Measurements from ENCODE around the gene TCOF1.

TCOF1 gene

DNA sequence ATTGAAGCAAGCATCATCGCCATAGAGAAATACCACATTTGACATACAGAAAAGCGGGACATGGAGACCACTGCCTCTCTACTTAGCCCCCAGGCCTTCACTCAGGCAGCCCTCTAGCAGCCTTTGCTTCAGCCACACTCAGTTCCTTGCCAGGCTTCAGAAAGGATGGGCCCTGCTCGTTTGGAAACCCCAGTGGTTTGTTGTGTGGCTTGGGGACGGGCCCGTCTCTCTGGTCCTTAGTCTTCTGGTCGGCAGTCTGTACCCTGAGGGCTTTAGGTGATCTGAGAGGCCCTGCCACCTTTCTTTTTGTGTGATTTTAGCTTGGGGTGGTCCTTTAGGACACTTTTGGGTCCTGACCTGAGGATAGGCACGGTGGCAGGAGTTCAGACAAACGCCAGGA is 33.7 kb upstream of the TCOF1 start:
- 0 out of 2 replicates have a peak, but pooled peaks cover 1% of the 10 kb centered on the region for H3K4me1 ChIP-seq (ENCODE audit: control insufficient read depth, insufficient read depth, low read length)
- H3K27me3 ChIP-seq (ENCODE audit: control insufficient read depth, insufficient read depth, low read length): no peaks in the 10 kb centered on the region
- H3K9me3 ChIP-seq (ENCODE audit: control insufficient read depth, insufficient read depth, low read length): no peaks in the 10 kb centered on the region
- no peak overlapping the region for H3K4me3 ChIP-seq (ENCODE audit: low read length)
- DNase-seq (ENCODE audit: low read depth, low spot score): no peak
- WGBS (ENCODE audit: insufficient coverage, insufficient read length): no CpG with 5 or more reads among the region's 8 CpGs
- H3K27ac ChIP-seq (ENCODE audit: low read length): no peak overlapping the region
- no peaks in the 10 kb centered on the region for H3K36me3 ChIP-seq (ENCODE audit: control insufficient read depth, insufficient read depth, low read length)

DNA sequence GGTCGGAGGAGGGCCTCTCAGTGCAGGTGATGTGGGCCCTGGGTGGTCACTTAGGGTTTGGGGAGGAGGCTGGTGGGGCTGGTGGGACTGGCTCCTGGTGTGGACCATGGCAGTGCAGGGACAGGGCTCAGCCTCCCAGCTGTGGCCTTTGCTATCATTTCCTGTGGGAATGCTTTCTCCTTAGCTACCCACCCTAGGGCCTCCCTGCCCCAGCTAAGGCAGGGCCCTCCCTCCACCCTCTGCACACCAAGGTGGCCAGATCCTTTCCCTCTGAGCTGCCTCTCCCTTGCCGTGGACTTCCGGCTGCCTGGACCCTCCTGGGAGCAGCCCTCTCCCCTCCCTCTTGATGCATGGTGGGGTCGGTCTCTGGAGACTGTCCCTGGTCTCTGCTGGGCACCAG is 32.1 kb upstream of the TCOF1 start:
- Histone ChIP-seq H3K4me3 (ENCODE audit: low read length) (no peak overlapping the region), H3K9me3 (ENCODE audit: control insufficient read depth, insufficient read depth, low read length) (no peaks in the 10 kb centered on the region), H3K27me3 (ENCODE audit: control insufficient read depth, insufficient read depth, low read length) (no peaks in the 10 kb centered on the region), H3K36me3 (ENCODE audit: control insufficient read depth, insufficient read depth, low read length) (no peaks in the 10 kb centered on the region), H3K27ac (ENCODE audit: low read length) (no peak overlapping the region), H3K4me1 (ENCODE audit: control insufficient read depth, insufficient read depth, low read length) (no peaks in the 10 kb centered on the region)
- DNase-seq (ENCODE audit: low read depth, low spot score): no peak
- no CpG with 5 or more reads among the region's 4 CpGs for WGBS (ENCODE audit: insufficient coverage, insufficient read length)

DNA sequence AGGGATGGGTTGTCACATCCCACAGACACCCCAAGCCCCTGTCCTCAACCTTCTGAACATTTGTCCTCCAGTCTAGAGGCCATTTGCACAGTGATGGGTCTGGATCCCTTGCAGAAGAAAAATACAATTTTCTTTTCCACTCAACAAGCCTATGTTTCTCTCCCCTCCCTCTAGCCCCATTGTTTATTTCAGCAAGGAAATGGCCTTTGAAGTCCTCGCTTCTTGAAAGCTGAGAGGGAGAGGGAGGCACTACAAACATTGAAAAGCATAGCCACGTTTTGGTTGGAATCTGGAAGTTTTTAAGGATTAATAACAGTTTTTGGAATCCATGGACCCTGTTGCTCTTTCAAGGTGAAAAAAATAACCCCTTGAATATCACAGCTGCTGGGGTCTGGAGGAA is 30.8 kb upstream of the TCOF1 start:
- WGBS (ENCODE audit: insufficient coverage, insufficient read length): no CpG with 5 or more reads among the region's 2 CpGs
- H3K27me3 ChIP-seq (ENCODE audit: control insufficient read depth, insufficient read depth, low read length): no peaks in the 10 kb centered on the region
- H3K27ac ChIP-seq (ENCODE audit: low read length): no peak overlapping the region
- H3K9me3 ChIP-seq (ENCODE audit: control insufficient read depth, insufficient read depth, low read length): no peaks in the 10 kb centered on the region
- H3K36me3 ChIP-seq (ENCODE audit: control insufficient read depth, insufficient read depth, low read length): no peaks in the 10 kb centered on the region
- H3K4me3 ChIP-seq (ENCODE audit: low read length): no peak overlapping the region
- no peak for DNase-seq (ENCODE audit: low read depth, low spot score)
- no peaks in the 10 kb centered on the region for H3K4me1 ChIP-seq (ENCODE audit: control insufficient read depth, insufficient read depth, low read length)

DNA sequence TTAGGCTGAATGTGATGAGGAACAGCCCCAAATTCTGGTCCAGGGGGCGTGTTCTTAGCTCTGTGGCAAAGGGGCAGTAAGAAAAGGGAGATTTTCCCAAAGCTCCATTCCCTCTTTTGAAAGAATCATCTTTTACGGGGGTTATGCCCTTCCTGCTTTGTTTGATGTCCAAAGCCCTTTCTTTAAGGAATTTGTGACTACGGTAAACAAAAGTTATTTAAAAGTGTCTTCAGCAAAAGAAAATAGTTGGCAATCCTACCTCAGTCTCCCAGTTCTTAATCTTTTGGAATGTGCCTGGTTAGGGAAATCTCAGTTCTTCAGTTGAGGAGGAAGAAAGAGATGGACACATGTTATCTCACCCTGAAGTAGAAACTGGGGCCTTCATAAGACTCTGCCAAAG is 30.4 kb upstream of the TCOF1 start:
- H3K9me3 ChIP-seq (ENCODE audit: control insufficient read depth, insufficient read depth, low read length): no peaks in the 10 kb centered on the region
- no peak for DNase-seq (ENCODE audit: low read depth, low spot score)

DNA sequence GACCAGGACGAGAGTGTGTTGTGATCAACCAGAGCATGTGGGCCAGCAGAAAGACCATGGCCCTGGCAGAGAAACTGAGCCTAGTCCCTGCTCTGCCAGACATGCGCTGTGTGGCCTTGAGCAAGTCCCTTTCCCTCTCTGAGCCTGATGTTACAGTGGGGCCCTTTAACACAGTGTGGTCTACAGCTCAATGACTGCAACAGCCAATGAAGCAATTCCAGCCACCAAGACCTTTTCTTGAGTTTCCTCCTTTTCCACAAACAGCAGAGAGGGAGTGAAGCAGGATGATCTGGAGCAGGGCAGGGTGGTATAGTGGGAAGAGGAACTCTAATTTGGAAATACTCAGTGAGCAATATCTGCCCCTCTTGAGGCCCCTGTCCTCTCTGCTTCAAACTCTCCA is 29.0 kb upstream of the TCOF1 start:
- no peaks in the 10 kb centered on the region for H3K9me3 ChIP-seq (ENCODE audit: control insufficient read depth, insufficient read depth, low read length)
- no peak overlapping the region for H3K27ac ChIP-seq (ENCODE audit: low read length)
- no peaks in the 10 kb centered on the region for H3K4me1 ChIP-seq (ENCODE audit: control insufficient read depth, insufficient read depth, low read length)
- no peaks in the 10 kb centered on the region for H3K27me3 ChIP-seq (ENCODE audit: control insufficient read depth, insufficient read depth, low read length)
- no peaks in the 10 kb centered on the region for H3K36me3 ChIP-seq (ENCODE audit: control insufficient read depth, insufficient read depth, low read length)
- H3K4me3 ChIP-seq (ENCODE audit: low read length): no peak overlapping the region
- no CpG with 5 or more reads among the region's 2 CpGs for WGBS (ENCODE audit: insufficient coverage, insufficient read length)
- DNase-seq (ENCODE audit: low read depth, low spot score): no peak

More for the DNA sequence above, 30.4 kb upstream of the TCOF1 start:
- no peak overlapping the region for H3K27ac ChIP-seq (ENCODE audit: low read length)
- no peak overlapping the region for H3K4me3 ChIP-seq (ENCODE audit: low read length)
- no CpG with 5 or more reads among the region's 3 CpGs for WGBS (ENCODE audit: insufficient coverage, insufficient read length)
- H3K27me3 ChIP-seq (ENCODE audit: control insufficient read depth, insufficient read depth, low read length): no peaks in the 10 kb centered on the region
- no peaks in the 10 kb centered on the region for H3K36me3 ChIP-seq (ENCODE audit: control insufficient read depth, insufficient read depth, low read length)
- no peaks in the 10 kb centered on the region for H3K4me1 ChIP-seq (ENCODE audit: control insufficient read depth, insufficient read depth, low read length)

DNA sequence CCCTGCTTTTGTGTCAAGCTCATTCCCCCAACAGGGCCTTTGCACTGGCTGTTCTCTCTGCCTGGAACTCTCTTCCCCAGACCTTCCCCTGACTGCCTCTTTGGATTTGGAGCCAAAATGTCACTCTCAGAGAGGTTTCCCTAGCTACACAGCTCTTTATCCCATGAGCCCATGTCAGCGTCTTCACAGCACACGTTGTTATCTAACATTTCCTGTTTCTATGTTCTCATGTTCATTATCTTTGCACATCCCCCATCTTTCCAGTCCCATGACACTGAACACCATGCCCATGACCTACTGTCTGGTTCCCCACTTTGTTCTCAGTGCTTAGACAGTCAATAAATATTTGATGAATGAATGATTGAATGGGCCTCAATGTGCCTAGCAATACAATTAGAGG is 28.5 kb upstream of the TCOF1 start:
- WGBS (ENCODE audit: insufficient coverage, insufficient read length): no CpG with 5 or more reads among the region's 2 CpGs
- H3K4me3 ChIP-seq (ENCODE audit: low read length): no peak overlapping the region
- H3K9me3 ChIP-seq (ENCODE audit: control insufficient read depth, insufficient read depth, low read length): no peaks in the 10 kb centered on the region
- no peaks in the 10 kb centered on the region for H3K4me1 ChIP-seq (ENCODE audit: control insufficient read depth, insufficient read depth, low read length)
- no peak overlapping the region for H3K27ac ChIP-seq (ENCODE audit: low read length)
- H3K36me3 ChIP-seq (ENCODE audit: control insufficient read depth, insufficient read depth, low read length): no peaks in the 10 kb centered on the region
- no peaks in the 10 kb centered on the region for H3K27me3 ChIP-seq (ENCODE audit: control insufficient read depth, insufficient read depth, low read length)
- no peak for DNase-seq (ENCODE audit: low read depth, low spot score)

DNA sequence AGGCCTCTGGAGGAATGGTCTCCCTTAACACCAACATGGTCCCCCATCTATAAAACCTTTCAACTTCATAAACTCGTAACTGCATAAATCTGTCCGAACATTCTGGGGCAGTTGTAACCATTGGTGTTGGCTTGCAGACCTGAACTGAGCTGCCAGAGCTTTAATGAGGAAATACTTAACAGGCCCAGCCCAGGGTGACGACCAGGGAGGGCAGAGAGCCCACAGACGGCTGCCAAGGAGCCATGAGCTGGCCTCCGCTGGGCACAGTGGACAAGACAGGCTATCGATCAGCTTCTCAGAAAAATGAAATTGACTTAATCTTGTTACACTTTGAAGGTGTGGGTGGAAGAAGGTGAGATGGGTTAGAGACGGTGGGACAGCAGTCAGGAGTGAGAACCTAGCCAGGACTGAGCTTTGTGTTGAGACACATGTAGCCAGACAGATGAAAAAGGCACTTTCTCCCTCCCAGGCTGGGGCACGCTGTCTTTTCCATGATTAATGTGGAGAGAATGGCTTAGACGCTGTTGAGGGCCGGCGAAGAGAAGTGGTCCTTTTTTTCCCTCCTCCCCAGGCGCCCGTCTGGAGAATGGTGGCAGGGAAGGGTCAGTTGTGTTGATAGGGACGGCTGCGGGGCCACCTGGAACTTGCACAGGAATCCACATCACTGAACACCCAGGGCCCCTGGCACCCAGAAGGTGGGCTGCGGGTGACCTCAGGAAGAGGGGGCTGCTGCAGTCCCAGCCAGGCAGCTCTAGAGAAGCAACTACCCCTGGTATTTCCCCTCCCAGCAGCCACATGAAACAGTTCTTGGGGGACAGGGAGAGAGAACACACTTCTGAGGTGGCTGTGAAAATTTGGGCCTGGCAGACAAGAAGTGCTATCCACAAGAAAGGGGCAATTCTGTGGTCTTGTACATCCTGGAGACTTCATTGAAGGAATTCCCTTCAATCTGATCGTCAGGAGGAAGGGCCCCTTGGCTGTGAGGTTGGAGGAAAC is 27.3 kb upstream of the TCOF1 start:
- no peaks in the 10 kb centered on the region for H3K9me3 ChIP-seq (ENCODE audit: control insufficient read depth, insufficient read depth, low read length)
- no peaks in the 10 kb centered on the region for H3K4me1 ChIP-seq (ENCODE audit: control insufficient read depth, insufficient read depth, low read length)
- H3K36me3 ChIP-seq (ENCODE audit: control insufficient read depth, insufficient read depth, low read length): no peaks in the 10 kb centered on the region
- no CpG with 5 or more reads among the region's 17 CpGs for WGBS (ENCODE audit: insufficient coverage, insufficient read length)
- no peak overlapping the region for H3K4me3 ChIP-seq (ENCODE audit: low read length)
- no peak overlapping the region for H3K27ac ChIP-seq (ENCODE audit: low read length)
- no peak for DNase-seq (ENCODE audit: low read depth, low spot score)
- H3K27me3 ChIP-seq (ENCODE audit: control insufficient read depth, insufficient read depth, low read length): no peaks in the 10 kb centered on the region

DNA sequence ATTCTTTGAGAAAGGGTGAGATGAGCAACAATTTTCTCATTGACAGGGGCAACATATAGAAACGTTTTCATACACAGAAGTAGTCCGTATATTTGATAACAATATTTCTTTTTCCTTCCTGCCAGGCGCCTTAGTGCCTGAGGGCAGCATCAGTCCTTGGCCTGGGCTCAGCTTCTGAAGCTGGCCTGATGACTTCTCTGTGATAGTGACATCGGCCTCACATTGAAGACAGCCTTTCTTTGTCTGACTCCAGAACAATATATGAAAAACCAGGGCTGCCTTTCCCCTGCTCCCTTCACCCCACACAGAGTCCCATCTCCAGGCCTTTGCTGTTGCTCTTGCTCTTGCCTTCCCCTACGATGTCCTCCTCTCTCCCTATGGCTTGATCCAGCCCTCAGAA is 24.1 kb upstream of the TCOF1 start:
- DNase-seq (ENCODE audit: low read depth, low spot score): no peak
- no peaks in the 10 kb centered on the region for H3K9me3 ChIP-seq (ENCODE audit: control insufficient read depth, insufficient read depth, low read length)
- no peak overlapping the region for H3K4me3 ChIP-seq (ENCODE audit: low read length)
- WGBS (ENCODE audit: insufficient coverage, insufficient read length): no CpG with 5 or more reads among the region's 5 CpGs
- H3K27ac ChIP-seq (ENCODE audit: low read length): no peak overlapping the region
- H3K4me1 ChIP-seq (ENCODE audit: control insufficient read depth, insufficient read depth, low read length): no peaks in the 10 kb centered on the region
- H3K27me3 ChIP-seq (ENCODE audit: control insufficient read depth, insufficient read depth, low read length): no peaks in the 10 kb centered on the region
- H3K36me3 ChIP-seq (ENCODE audit: control insufficient read depth, insufficient read depth, low read length): no peaks in the 10 kb centered on the region

DNA sequence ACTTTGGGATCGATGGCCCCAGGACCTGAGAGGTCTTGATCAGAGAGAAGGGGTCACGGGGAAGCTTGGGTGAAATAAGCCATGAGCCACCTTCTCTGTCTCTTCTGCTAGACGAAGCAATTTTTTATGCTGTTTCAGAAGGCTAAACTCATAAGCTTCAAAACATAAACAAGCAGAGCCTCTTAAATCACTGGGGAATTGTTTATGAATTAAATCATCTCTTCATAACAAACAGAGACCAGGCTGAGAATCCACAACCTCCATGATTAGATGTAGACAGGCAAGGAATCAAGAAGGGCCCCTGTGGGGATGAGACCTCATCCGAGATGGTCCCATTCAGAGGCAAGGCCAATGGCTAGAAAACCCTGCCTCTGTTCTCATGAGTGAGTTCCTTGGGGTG is 21.7 kb upstream of the TCOF1 start:
- Histone ChIP-seq H3K9me3 (ENCODE audit: control insufficient read depth, insufficient read depth, low read length) (no peaks in the 10 kb centered on the region), H3K27ac (ENCODE audit: low read length) (no peak overlapping the region), H3K4me3 (ENCODE audit: low read length) (no peak overlapping the region), H3K27me3 (ENCODE audit: control insufficient read depth, insufficient read depth, low read length) (no peaks in the 10 kb centered on the region), H3K36me3 (ENCODE audit: control insufficient read depth, insufficient read depth, low read length) (no peaks in the 10 kb centered on the region), H3K4me1 (ENCODE audit: control insufficient read depth, insufficient read depth, low read length) (no peaks in the 10 kb centered on the region)
- DNase-seq (ENCODE audit: low read depth, low spot score): no peak
- WGBS (ENCODE audit: insufficient coverage, insufficient read length): no CpG with 5 or more reads among the region's 4 CpGs

DNA sequence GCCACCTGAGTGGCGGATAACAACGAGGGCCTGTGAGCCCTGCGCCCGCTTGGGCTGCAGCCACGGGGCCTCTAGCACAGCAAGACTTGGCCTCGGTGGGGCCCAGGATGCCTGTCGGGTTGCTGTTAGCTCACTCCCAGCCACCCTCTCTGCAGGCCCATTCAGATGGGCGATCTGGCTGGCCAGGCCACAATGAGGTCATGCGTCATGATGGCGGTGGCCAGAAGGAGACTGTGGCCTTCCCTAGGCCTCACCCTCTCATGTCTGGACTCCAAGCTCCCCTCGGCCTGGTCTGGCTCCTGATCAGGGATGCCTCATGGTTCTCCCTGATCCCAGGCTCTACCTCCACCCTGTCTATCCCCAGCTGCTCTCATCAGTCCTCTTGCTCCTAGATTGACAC is 19.0 kb upstream of the TCOF1 start:
- H3K27me3 ChIP-seq (ENCODE audit: control insufficient read depth, insufficient read depth, low read length): no peaks in the 10 kb centered on the region
- no peaks in the 10 kb centered on the region for H3K4me1 ChIP-seq (ENCODE audit: control insufficient read depth, insufficient read depth, low read length)
- WGBS (ENCODE audit: insufficient coverage, insufficient read length): no CpG with 5 or more reads among the region's 11 CpGs
- no peak for DNase-seq (ENCODE audit: low read depth, low spot score)
- no peak overlapping the region for H3K4me3 ChIP-seq (ENCODE audit: low read length)
- H3K27ac ChIP-seq (ENCODE audit: low read length): no peak overlapping the region
- H3K9me3 ChIP-seq (ENCODE audit: control insufficient read depth, insufficient read depth, low read length): no peaks in the 10 kb centered on the region
- H3K36me3 ChIP-seq (ENCODE audit: control insufficient read depth, insufficient read depth, low read length): no peaks in the 10 kb centered on the region

DNA sequence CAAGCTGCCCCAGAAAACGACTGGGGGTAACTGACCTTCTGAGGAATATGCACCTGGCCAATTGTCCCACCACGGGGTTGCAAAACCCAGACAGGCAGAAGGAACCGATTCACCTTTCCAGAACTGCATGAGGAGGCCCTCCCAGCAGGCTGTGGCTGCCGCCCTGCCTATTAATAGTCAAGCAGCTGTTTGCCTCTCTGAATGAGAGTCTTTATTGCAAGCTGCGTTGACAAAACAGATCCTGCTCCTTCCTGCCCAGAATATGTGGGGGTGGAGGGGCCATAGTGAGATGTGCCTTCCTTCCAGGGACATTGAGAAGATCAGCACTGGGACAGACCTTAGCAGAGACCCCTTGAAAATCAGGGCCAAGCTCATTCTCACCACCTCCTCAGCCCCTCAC is 18.3 kb upstream of the TCOF1 start:
- Histone ChIP-seq H3K9me3 (ENCODE audit: control insufficient read depth, insufficient read depth, low read length) (no peaks in the 10 kb centered on the region), H3K36me3 (ENCODE audit: control insufficient read depth, insufficient read depth, low read length) (no peaks in the 10 kb centered on the region), H3K27me3 (ENCODE audit: control insufficient read depth, insufficient read depth, low read length) (no peaks in the 10 kb centered on the region), H3K4me1 (ENCODE audit: control insufficient read depth, insufficient read depth, low read length) (no peaks in the 10 kb centered on the region), H3K4me3 (ENCODE audit: low read length) (no peak overlapping the region), H3K27ac (ENCODE audit: low read length) (no peak overlapping the region)
- no peak for DNase-seq (ENCODE audit: low read depth, low spot score)
- WGBS (ENCODE audit: insufficient coverage, insufficient read length): no CpG with 5 or more reads among the region's 5 CpGs
